Neural crest cell (in vitro differentiated cells): ENCODE results near the gene FGF2. TPM values are rescaled to one million over a fixed set of nuclear protein-coding genes. Genes with fewer than 3 reads are reported as not detected.

Experiments
- DNase-seq: peaks from one replicate; pipeline ENCODE4 v3.0.0; 2021; ENCODE audit warnings: low read depth, mixed read lengths, low spot score
- H3K27ac Mint-ChIP-seq: one replicate; pipeline ENCODE4 v1.8.0; 2021; ENCODE audit warnings: mild to moderate bottlenecking, mixed read lengths; ENCODE audit not compliant: unreplicated experiment
- H3K27me3 Mint-ChIP-seq: 2 replicates; pipeline ENCODE4 v1.8.0; 2021; ENCODE audit warnings: low read depth, mild to moderate bottlenecking, mixed read lengths
- H3K36me3 Mint-ChIP-seq: 2 replicates; pipeline ENCODE4 v1.8.0; 2021; ENCODE audit warnings: low read depth, mild to moderate bottlenecking, mixed read lengths
- H3K4me1 Mint-ChIP-seq: 2 replicates; pipeline ENCODE4 v1.8.0; 2021; ENCODE audit warnings: mixed read lengths
- H3K4me3 Mint-ChIP-seq: one replicate; pipeline ENCODE4 v1.8.0; 2021; ENCODE audit warnings: mild to moderate bottlenecking, mixed read lengths
- H3K9me3 Mint-ChIP-seq: 2 replicates; pipeline ENCODE4 v1.8.0; 2021; ENCODE audit warnings: mixed read lengths
- total RNA-seq: library from RNA; stranded (reverse); gene quantifications from 2 replicates; pipeline ENCODE4 v1.2.1, GENCODE V29; 2021
- TF ChIP-seq, protein P1 (sequence below): fragments of 200-600 bp; sonication (generic); conservative IDR thresholded peaks from 2 replicates; pipeline ENCODE4 v1.5.0; 2021; ENCODE audit warnings: antibody characterized with exemption, mild to moderate bottlenecking

Gene FGF2
- total RNA-seq, 1 donor from 2014 or later, result 14.6 TPM

DNA sequence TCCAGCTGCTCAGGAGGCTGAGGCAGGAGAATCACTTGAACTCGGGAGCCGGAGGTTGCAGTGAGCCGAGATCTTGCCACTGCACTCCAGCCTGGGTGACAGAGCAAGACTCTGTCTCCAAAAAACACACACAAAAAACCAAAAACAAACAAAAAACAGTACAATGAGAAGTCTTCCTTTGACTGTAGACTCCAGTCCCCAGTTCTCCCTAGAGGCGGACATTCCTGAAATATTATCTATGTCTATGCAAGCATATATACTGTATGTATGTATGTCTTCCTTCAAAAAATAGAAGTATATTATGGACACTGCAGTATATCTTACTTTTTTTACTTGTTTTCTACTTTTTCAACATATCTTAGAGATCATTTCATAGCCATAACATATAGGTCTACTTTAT lies 10.2 kb upstream of the FGF2 start:
- no peak for DNase-seq
- H3K27ac Mint-ChIP-seq, result no peak overlapping the region
- H3K9me3 Mint-ChIP-seq, result no peaks in the 10 kb centered on the region
- H3K4me3 Mint-ChIP-seq, result no peak overlapping the region
- H3K27me3 Mint-ChIP-seq, result no peaks in the 10 kb centered on the region
- TF ChIP-seq, protein P1, sequence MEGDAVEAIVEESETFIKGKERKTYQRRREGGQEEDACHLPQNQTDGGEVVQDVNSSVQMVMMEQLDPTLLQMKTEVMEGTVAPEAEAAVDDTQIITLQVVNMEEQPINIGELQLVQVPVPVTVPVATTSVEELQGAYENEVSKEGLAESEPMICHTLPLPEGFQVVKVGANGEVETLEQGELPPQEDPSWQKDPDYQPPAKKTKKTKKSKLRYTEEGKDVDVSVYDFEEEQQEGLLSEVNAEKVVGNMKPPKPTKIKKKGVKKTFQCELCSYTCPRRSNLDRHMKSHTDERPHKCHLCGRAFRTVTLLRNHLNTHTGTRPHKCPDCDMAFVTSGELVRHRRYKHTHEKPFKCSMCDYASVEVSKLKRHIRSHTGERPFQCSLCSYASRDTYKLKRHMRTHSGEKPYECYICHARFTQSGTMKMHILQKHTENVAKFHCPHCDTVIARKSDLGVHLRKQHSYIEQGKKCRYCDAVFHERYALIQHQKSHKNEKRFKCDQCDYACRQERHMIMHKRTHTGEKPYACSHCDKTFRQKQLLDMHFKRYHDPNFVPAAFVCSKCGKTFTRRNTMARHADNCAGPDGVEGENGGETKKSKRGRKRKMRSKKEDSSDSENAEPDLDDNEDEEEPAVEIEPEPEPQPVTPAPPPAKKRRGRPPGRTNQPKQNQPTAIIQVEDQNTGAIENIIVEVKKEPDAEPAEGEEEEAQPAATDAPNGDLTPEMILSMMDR, result no peak
- no peaks in the 10 kb centered on the region for H3K36me3 Mint-ChIP-seq
- H3K4me1 Mint-ChIP-seq, result no peaks in the 10 kb centered on the region

DNA sequence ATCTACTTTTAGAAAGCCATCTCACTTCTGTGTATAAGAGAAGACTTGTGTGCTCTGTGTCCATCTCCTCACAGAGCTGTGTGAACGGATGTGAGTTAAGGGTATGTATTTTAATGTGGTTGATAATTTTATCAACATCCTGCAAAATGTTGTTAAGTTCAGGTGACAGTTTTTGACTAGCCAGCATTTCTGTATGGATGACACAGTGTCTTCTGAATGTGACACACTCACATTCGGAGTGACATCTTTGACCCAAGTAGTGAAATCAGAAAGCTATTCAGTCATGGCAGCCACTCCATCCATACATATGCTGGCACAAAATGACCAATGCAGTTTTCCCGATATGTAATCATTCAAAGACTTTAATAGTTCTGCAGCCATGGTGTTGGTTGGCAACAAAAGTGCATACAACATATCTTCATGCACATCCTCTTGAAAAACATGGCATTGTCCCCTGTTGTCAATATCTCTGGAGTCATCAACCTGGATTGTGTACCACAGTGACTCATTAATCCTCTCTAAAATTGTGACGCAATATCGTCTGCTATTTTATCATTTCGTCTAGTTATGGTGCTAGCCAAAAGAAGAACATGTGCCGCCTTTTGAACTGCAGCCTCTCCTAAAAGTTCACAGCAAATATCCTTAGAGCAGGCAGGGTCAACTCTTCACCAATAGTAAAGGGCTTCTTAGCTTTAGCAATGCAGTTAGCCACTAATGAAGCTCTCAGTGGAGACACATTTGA lies 6.8 kb upstream of the FGF2 start:
- no peak for DNase-seq
- Mint-ChIP-seq H3K27me3 (no peaks in the 10 kb centered on the region), H3K4me3 (no peak overlapping the region), H3K27ac (no peak overlapping the region), H3K36me3 (no peaks in the 10 kb centered on the region), H3K4me1 (no peaks in the 10 kb centered on the region), H3K9me3 (no peaks in the 10 kb centered on the region)
- TF ChIP-seq, protein P1, result no peak

DNA sequence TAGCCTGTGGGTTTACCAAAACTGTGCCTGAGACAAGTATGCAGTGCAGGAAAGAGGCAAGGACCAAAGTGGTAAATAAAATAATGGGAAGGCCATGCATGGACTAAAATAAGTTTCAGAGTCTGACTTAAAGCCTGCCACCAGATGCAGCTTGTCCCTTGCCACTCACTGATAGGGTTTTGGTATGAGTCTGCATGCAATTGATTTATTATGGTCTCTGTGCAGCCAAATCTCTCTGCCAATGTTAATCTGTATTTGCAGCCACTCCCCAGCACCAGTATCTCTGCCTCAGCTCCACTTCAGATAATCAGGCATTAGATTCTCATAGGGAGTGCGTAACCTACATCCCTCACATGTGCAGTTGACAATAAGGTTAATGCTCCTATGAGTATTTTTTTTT lies 5.5 kb upstream of the FGF2 start:
- TF ChIP-seq, protein P1, result no peak

DNA sequence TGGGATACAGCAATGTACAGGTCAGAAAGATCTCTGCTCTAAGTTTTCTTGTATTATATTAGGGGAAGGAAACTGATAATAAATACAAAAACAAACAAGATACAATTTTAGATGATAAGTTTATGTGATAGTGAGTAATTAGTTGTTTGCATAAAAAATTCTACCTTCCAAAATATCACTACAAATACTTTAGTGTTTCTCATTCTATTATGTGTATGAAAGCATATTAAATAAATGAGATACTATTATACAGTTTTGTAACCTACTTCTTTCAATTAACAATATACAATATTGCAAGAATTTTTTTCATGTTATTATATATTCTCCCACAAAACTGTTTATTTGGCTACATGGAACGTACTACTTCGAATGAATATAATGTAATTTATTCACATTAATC lies 4.2 kb upstream of the FGF2 start:
- Mint-ChIP-seq H3K36me3 (no peaks in the 10 kb centered on the region), H3K4me1 (peaks cover 6% of the 10 kb centered on the region), H3K27me3 (no peaks in the 10 kb centered on the region), H3K9me3 (no peaks in the 10 kb centered on the region), H3K4me3 (no peak overlapping the region), H3K27ac (no peak overlapping the region)
- TF ChIP-seq, protein P1, result no peak
- no peak for DNase-seq

More for the DNA sequence above, 5.5 kb upstream of the FGF2 start:
- no peak for DNase-seq
- Mint-ChIP-seq H3K4me1 (peaks cover 5% of the 10 kb centered on the region), H3K27me3 (no peaks in the 10 kb centered on the region), H3K4me3 (peak overlapping the region; percentile 17), H3K27ac (no peak overlapping the region), H3K36me3 (no peaks in the 10 kb centered on the region), H3K9me3 (no peaks in the 10 kb centered on the region)

DNA sequence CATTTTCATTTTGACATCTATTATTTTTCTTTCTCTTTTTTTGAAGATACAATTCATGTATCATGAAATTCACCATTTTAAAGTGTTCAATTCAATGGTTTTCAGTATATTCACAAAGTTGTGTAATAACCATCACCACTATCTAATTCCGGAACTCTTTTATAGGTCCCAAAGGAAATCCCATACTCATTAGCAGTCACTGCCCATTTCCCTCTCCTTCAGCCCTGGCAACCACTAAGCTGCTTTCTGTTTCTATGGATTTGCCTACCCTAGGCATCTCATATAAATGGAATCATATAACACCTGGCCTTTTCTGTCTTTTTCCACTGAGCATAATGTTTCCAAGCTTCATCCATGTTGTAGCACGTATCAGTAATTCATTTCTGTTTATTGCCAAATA lies 3.2 kb upstream of the FGF2 start:
- TF ChIP-seq, protein P1, result no peak
- H3K4me1 Mint-ChIP-seq, result peaks cover 16% of the 10 kb centered on the region
- no peaks in the 10 kb centered on the region for H3K36me3 Mint-ChIP-seq
- no peak overlapping the region for H3K27ac Mint-ChIP-seq
- no peak overlapping the region for H3K4me3 Mint-ChIP-seq
- no peak for DNase-seq
- peaks cover 6% of the 10 kb centered on the region for H3K27me3 Mint-ChIP-seq
- no peaks in the 10 kb centered on the region for H3K9me3 Mint-ChIP-seq
